Vagina (tissue), 2 donors: ENCODE measurements around the gene IGLL5.

Source experiments
- POLR2A ChIP-seq, 2 donors: fragments of 450-650 bp; IDR thresholded peaks; one replicate each; pipeline ENCODE4 v1.6.1; 2017; ENCODE audit warnings: antibody characterized with exemption in 2 of 2, mild to moderate bottlenecking in 2 of 2, moderate library complexity in 2 of 2
- TF ChIP-seq, protein P1 (sequence below), 3 experiments: fragments of 450-650 bp in 2 of 3; fragments of 200-600 bp in 1 of 3; sonication (generic) in 1 of 3; IDR thresholded peaks; one replicate each; pipeline ENCODE4 v1.5.1; 2017 to 2019; ENCODE audit warnings: antibody characterized with exemption in 3 of 3, mild to moderate bottlenecking in 2 of 3, moderate library complexity in 2 of 3

DNA sequence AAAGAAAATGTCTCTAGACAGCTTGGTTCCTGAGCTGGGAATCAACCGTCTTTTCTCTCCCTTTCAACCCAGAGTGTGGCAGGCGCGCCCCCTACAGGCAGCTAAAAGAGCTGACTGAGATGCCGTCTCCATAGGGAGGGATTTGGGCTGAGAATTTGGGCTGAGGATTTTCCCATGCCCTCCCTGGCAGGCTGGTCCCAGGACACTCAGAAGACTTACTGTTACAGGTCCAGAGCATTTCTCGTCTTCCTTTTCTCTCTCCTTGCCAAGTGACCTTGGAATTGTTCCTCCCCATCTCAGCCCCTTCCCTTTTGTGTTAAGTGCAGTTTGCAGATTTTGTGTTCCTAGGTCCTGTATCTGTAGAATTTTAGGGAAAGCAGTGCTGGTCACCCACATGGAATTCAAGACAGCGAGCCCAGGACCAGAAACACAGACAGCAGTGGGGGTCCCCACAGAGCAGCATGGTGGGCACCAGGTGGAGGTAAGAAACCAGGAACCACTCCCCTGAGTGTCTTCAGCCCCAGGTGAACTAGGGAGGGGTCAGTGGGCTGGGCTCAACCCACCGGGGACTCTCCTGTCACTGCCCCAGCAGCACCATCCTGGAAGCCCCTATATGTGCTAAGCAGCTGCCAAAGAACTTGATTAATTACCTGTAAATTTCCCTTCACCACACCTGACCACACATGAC lies 9.9 kb upstream of the IGLL5 start:
- TF ChIP-seq POLR2A (IDR thresholded peaks at IDR 0.05): no peak
- TF ChIP-seq, protein P1, sequence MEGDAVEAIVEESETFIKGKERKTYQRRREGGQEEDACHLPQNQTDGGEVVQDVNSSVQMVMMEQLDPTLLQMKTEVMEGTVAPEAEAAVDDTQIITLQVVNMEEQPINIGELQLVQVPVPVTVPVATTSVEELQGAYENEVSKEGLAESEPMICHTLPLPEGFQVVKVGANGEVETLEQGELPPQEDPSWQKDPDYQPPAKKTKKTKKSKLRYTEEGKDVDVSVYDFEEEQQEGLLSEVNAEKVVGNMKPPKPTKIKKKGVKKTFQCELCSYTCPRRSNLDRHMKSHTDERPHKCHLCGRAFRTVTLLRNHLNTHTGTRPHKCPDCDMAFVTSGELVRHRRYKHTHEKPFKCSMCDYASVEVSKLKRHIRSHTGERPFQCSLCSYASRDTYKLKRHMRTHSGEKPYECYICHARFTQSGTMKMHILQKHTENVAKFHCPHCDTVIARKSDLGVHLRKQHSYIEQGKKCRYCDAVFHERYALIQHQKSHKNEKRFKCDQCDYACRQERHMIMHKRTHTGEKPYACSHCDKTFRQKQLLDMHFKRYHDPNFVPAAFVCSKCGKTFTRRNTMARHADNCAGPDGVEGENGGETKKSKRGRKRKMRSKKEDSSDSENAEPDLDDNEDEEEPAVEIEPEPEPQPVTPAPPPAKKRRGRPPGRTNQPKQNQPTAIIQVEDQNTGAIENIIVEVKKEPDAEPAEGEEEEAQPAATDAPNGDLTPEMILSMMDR (IDR thresholded peaks at IDR 0.05): peak; percentile 19 to 33 (median 25)
